Measurements from ENCODE around the gene COMMD10. TPM values are rescaled to one million over a fixed set of nuclear protein-coding genes. Genes with fewer than 3 reads are reported as not detected.

COMMD10 gene
- total and polyA plus RNA-seq, 2 of the 8 experiments (the other 6 are each of a cell fraction or from before 2014, with no cell fraction given) = 16.5 to 43.4 TPM

DNA sequence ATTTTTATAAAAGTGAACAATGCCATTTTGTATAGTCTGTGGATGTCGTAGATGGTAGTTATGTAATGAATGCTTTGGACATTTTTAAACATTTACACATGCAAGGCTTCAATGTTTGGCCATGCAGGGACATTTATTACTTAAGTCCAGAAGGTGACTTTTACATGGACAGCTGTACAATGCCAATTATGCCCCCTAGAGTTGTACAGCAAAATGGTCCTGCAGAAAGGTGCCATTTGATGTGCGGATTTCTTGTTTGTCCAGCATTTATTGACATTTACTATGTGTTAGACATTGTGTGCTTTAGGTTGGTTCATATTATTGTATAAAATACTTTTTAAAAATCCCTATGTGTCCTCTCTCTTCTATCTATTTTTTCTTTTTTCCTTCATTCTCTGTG is 22.5 kb upstream of the COMMD10 start (continued):
- TF ChIP-seq, protein P1, sequence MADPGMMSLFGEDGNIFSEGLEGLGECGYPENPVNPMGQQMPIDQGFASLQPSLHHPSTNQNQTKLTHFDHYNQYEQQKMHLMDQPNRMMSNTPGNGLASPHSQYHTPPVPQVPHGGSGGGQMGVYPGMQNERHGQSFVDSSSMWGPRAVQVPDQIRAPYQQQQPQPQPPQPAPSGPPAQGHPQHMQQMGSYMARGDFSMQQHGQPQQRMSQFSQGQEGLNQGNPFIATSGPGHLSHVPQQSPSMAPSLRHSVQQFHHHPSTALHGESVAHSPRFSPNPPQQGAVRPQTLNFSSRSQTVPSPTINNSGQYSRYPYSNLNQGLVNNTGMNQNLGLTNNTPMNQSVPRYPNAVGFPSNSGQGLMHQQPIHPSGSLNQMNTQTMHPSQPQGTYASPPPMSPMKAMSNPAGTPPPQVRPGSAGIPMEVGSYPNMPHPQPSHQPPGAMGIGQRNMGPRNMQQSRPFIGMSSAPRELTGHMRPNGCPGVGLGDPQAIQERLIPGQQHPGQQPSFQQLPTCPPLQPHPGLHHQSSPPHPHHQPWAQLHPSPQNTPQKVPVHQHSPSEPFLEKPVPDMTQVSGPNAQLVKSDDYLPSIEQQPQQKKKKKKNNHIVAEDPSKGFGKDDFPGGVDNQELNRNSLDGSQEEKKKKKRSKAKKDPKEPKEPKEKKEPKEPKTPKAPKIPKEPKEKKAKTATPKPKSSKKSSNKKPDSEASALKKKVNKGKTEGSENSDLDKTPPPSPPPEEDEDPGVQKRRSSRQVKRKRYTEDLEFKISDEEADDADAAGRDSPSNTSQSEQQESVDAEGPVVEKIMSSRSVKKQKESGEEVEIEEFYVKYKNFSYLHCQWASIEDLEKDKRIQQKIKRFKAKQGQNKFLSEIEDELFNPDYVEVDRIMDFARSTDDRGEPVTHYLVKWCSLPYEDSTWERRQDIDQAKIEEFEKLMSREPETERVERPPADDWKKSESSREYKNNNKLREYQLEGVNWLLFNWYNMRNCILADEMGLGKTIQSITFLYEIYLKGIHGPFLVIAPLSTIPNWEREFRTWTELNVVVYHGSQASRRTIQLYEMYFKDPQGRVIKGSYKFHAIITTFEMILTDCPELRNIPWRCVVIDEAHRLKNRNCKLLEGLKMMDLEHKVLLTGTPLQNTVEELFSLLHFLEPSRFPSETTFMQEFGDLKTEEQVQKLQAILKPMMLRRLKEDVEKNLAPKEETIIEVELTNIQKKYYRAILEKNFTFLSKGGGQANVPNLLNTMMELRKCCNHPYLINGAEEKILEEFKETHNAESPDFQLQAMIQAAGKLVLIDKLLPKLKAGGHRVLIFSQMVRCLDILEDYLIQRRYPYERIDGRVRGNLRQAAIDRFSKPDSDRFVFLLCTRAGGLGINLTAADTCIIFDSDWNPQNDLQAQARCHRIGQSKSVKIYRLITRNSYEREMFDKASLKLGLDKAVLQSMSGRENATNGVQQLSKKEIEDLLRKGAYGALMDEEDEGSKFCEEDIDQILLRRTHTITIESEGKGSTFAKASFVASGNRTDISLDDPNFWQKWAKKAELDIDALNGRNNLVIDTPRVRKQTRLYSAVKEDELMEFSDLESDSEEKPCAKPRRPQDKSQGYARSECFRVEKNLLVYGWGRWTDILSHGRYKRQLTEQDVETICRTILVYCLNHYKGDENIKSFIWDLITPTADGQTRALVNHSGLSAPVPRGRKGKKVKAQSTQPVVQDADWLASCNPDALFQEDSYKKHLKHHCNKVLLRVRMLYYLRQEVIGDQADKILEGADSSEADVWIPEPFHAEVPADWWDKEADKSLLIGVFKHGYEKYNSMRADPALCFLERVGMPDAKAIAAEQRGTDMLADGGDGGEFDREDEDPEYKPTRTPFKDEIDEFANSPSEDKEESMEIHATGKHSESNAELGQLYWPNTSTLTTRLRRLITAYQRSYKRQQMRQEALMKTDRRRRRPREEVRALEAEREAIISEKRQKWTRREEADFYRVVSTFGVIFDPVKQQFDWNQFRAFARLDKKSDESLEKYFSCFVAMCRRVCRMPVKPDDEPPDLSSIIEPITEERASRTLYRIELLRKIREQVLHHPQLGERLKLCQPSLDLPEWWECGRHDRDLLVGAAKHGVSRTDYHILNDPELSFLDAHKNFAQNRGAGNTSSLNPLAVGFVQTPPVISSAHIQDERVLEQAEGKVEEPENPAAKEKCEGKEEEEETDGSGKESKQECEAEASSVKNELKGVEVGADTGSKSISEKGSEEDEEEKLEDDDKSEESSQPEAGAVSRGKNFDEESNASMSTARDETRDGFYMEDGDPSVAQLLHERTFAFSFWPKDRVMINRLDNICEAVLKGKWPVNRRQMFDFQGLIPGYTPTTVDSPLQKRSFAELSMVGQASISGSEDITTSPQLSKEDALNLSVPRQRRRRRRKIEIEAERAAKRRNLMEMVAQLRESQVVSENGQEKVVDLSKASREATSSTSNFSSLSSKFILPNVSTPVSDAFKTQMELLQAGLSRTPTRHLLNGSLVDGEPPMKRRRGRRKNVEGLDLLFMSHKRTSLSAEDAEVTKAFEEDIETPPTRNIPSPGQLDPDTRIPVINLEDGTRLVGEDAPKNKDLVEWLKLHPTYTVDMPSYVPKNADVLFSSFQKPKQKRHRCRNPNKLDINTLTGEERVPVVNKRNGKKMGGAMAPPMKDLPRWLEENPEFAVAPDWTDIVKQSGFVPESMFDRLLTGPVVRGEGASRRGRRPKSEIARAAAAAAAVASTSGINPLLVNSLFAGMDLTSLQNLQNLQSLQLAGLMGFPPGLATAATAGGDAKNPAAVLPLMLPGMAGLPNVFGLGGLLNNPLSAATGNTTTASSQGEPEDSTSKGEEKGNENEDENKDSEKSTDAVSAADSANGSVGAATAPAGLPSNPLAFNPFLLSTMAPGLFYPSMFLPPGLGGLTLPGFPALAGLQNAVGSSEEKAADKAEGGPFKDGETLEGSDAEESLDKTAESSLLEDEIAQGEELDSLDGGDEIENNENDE (IDR thresholded peaks at IDR 0.05; ENCODE audit: insufficient replicate concordance, low read length) = no peak
- TF ChIP-seq CBX8 (IDR thresholded peaks at IDR 0.05; ENCODE audit: borderline replicate concordance, low read depth, low read length) (no peak), GTF2F1 (IDR thresholded peaks at IDR 0.05; ENCODE audit: borderline replicate concordance, low read depth, low read length) (no peak), POLR2AphosphoS5 (IDR thresholded peaks at IDR 0.05; ENCODE audit: low read depth, low read length) (no peak), TCF12 (IDR thresholded peaks at IDR 0.05; ENCODE audit: low read depth, low read length) (no peak)
- TF ChIP-seq, protein P2, sequence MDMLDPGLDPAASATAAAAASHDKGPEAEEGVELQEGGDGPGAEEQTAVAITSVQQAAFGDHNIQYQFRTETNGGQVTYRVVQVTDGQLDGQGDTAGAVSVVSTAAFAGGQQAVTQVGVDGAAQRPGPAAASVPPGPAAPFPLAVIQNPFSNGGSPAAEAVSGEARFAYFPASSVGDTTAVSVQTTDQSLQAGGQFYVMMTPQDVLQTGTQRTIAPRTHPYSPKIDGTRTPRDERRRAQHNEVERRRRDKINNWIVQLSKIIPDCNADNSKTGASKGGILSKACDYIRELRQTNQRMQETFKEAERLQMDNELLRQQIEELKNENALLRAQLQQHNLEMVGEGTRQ (IDR thresholded peaks at IDR 0.05; ENCODE audit: low read length) = no peak
- TF ChIP-seq, protein P3, sequence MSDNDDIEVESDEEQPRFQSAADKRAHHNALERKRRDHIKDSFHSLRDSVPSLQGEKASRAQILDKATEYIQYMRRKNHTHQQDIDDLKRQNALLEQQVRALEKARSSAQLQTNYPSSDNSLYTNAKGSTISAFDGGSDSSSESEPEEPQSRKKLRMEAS (IDR thresholded peaks at IDR 0.05) = no peak

Measured in H1 (cell line).